Heart left ventricle (tissue), 16 donors: Measurements from ENCODE around the gene ATP11B. TPM values are rescaled to one million over a fixed set of nuclear protein-coding genes. Genes with fewer than 3 reads are reported as not detected.

Experiments
- ATAC-seq, 4 donors: fragments of 200-7000 bp; cut with Tn5 transposase; one replicate each; pipeline ENCODE4 v1.9.1; 2020 to 2022; ENCODE audit warnings: moderate library complexity in 4 of 4, mild to moderate bottlenecking in 3 of 4, moderate number of reproducible peaks in 1 of 4
- DNase-seq, 5 donors: peaks; one replicate each; pipeline ENCODE4 v3.0.0-alpha.2; 2020
- H3K27ac ChIP-seq, 12 donors: fragments of 200-600 bp; sonication (generic) in 4 of 12; one replicate each; pipeline versions ENCODE4 v1.5.0 to v1.8.0; 2016 to 2022; ENCODE audit warnings: mild to moderate bottlenecking in 2 of 12
- H3K27me3 ChIP-seq, 9 donors: fragments of 200-600 bp; sonication (generic) in 2 of 9; one replicate each; pipeline versions ENCODE4 v1.5.1 to v1.8.0; 2016 to 2022; ENCODE audit warnings: mild to moderate bottlenecking in 3 of 9
- H3K36me3 ChIP-seq, 9 donors: fragments of 200-600 bp; sonication (generic) in 2 of 9; one replicate each; pipeline versions ENCODE4 v1.5.0 to v1.8.0; 2018 to 2022; ENCODE audit warnings: mild to moderate bottlenecking in 2 of 9
- H3K4me1 ChIP-seq, 12 donors: fragments of 200-600 bp; sonication (generic) in 4 of 12; one replicate each; pipeline versions ENCODE4 v1.5.0 to v1.8.0; 2016 to 2022; ENCODE audit warnings: mild to moderate bottlenecking in 3 of 12
- H3K4me3 ChIP-seq, 12 donors: fragments of 200-600 bp; sonication (generic) in 4 of 12; one replicate each; pipeline versions ENCODE4 v1.5.0 to v1.8.0; 2017 to 2022; ENCODE audit warnings: mild to moderate bottlenecking in 9 of 12, moderate library complexity in 4 of 12
- H3K9me3 ChIP-seq, 12 donors: fragments of 200-600 bp; sonication (generic) in 4 of 12; one replicate each; pipeline versions ENCODE4 v1.5.0 to v1.8.0; 2016 to 2022; ENCODE audit warnings: mild to moderate bottlenecking in 1 of 12
- CTCF ChIP-seq, 12 donors: fragments of 200-600 bp; sonication (generic) in 4 of 12; IDR thresholded peaks; one replicate each; pipeline versions ENCODE4 v1.5.0 to v1.8.0; 2018 to 2022; ENCODE audit warnings: antibody characterized with exemption in 12 of 12, mild to moderate bottlenecking in 5 of 12
- POLR2A ChIP-seq, 2 donors: fragments of 450-650 bp; IDR thresholded peaks; one replicate each; pipeline ENCODE4 v1.6.1; 2017; ENCODE audit warnings: antibody characterized with exemption in 2 of 2, mild to moderate bottlenecking in 2 of 2, moderate library complexity in 2 of 2
- WGBS, 4 donors: extraction: QIAGEN DNeasy Blood & Tissue Kit in 2 of 4; methylation state at CpG; one replicate each; pipeline versions ENCODE4 v1.1.5 to v1.1.7; 2013 to 2018; 5-methylcytosine and 5-hydroxymethylcytosine counted together
- intact Hi-C, 10 donors: fragments of 100-400 bp; cut with DNase I; formaldehyde crosslinking; loops; one replicate each; pipeline versions ENCODE4 v1.11.1 to v1.14.2; 2022
- polyA plus RNA-seq, 2 donors: library from polyadenylated mRNA; stranded (reverse); fragments of 200-250 nt; gene quantifications; one replicate each; pipeline ENCODE4 v1.2.3, GENCODE V29; 2013
- total RNA-seq, 9 donors: library from RNA; depleted of rRNA in 2 of 9; stranded (reverse); fragments of >200 nt in 2 of 9; fragmentation: NEBNext Ultra II Directional in 3 of 9; extraction: Animal tissue kit (Norgen Biotek cat#: 25700) in 3 of 9; gene quantifications; one replicate each; pipeline versions ENCODE4 v1.1.0 to v1.2.4, GENCODE V29; 2016 to 2023
- donor health status: ischemic (EF 13 %, LVEDD 7.1; RV severe dilation, severe dysfunction).
- donor health status: healthy with polysubstance abuse.
- donor health status: DM: no; HTN: yes; CAD: no.
- donor health status: DM: no; HTN: no; CAD: no.
- donor health status: ischemic (EF 25% LVEDD 6.9; RV normal size, moderate dysfunction).
- donor health status: ischemic (EF 25% LVEDD 5.7; RV mildly dilated, moderate dysfunction).
- donor health status: healthy.
- donor health status: DM: yes; HTN: yes; CAD: no.
- donor health status: ischemic (EF 35%, LVEDD 5.7; RV mildly dilated, moderate dysfunction).
- donor health status: nonischemic (EF 11% LVEDD 7.7; RV severe dilation, severe dysfunction).
- donor health status: DM: yes; HTN: yes; CAD: no.
- donor health status: PGD.
- donor health status: ischemic (EF 29% LVEDD 5.4; RV normal size, mild dysfunction).
- donor health status: nonischemic (EF 23%, LVEDD 6.1; RV moderate dilation, normal function).

The ATP11B gene
- total and polyA plus RNA-seq, 11 donors = 4.9 to 45.6 (median 30.9) TPM

GRCh38 chr3:182940266-182940808, 147.0 kb downstream of the ATP11B start:
- Histone ChIP-seq H3K4me3 (no peak overlapping the region), H3K27me3 (no peaks in the 10 kb centered on the region), H3K9me3 (no peaks in the 10 kb centered on the region), H3K4me1 (peaks cover 0 to 14% (median 0%) of the 10 kb centered on the region in 12 donors), H3K27ac (no peak overlapping the region), H3K36me3 (peaks cover 0 to 30% (median 18%) of the 10 kb centered on the region in 9 donors)
- TF ChIP-seq POLR2A (IDR thresholded peaks at IDR 0.05) (no peak), CTCF (IDR thresholded peaks at IDR 0.05) (no peak)
- DNase-seq (no peak), ATAC-seq (no peak)
- WGBS, 4 donors = 88 to 92% (median 89%) methylated on average over 4 of the region's 4 CpGs
- intact Hi-C loops = no loop called here

DNA sequence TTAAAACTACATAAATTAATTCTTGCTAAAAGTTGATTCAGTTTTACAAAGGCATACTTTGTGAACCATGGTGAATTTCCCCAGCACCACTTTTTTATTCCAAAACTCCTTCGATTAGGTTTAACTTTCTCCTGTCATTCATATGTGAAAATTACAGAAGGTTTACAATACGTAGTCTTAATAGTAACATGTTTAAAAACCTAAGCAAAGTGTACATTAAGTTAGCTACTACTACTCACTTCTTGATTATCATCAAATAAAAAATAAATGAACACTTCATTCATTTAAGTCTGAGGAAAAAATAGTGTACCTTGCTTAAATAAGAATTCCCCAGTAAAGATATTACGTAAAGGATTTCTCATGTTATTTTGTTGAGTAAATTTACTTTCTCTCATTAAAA, 148.4 kb downstream of the ATP11B start:
- ATAC-seq (no peak), DNase-seq (no peak)
- no peak overlapping the region for H3K27ac ChIP-seq
- H3K9me3 ChIP-seq = no peaks in the 10 kb centered on the region
- 97 to 99% (median 98%) methylated on average over 3 of the region's 3 CpGs for WGBS, 4 donors
- H3K4me3 ChIP-seq = no peak overlapping the region
- intact Hi-C loops = no loop called here
- H3K36me3 ChIP-seq = peaks cover 0 to 44% (median 32%) of the 10 kb centered on the region in 9 donors
- peaks cover 0 to 13% (median 0%) of the 10 kb centered on the region in 12 donors for H3K4me1 ChIP-seq
- TF ChIP-seq CTCF (IDR thresholded peaks at IDR 0.05) (no peak), POLR2A (IDR thresholded peaks at IDR 0.05) (no peak)
- no peaks in the 10 kb centered on the region for H3K27me3 ChIP-seq

- ATAC-seq (no peak), DNase-seq (no peak)
- no peaks in the 10 kb centered on the region for H3K4me1 ChIP-seq
- no peak overlapping the region for H3K4me3 ChIP-seq
- intact Hi-C loops = no loop called here
- TF ChIP-seq POLR2A (IDR thresholded peaks at IDR 0.05) = no peak
- peak in 1 of 12 donors; percentile 2 for TF ChIP-seq CTCF (IDR thresholded peaks at IDR 0.05)
- no peaks in the 10 kb centered on the region for H3K27me3 ChIP-seq
- H3K9me3 ChIP-seq = no peaks in the 10 kb centered on the region
- peaks cover 0 to 63% (median 36%) of the 10 kb centered on the region in 9 donors for H3K36me3 ChIP-seq
- no peak overlapping the region for H3K27ac ChIP-seq
These were observed 154.6 kb downstream of the ATP11B start for GRCh38 chr3:182947888-182948287.

DNA sequence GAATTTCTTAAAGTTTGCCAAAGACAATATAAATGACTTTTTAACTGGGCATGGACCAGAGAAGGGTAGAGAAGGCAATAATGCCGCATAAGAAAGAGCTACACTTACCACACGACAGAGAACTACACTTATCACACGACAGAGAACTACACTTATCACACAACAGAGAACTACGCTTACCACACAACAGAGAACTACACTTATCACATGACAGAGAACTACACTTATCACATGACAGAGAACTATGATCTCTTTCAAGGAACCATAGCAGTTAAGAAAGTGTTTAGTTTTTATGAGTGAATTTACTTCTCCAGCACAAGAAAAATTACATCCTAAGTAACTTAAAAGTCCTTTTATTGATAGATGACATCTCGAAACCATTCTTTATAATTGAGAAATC, 155.0 kb downstream of the ATP11B start:
- 73 to 83% (median 79%) methylated on average over 5 of the region's 5 CpGs for WGBS, 4 donors

More for the DNA sequence above, 155.0 kb downstream of the ATP11B start:
- Histone ChIP-seq H3K27ac (no peak overlapping the region), H3K4me1 (no peaks in the 10 kb centered on the region), H3K4me3 (no peak overlapping the region), H3K9me3 (no peaks in the 10 kb centered on the region), H3K27me3 (no peaks in the 10 kb centered on the region), H3K36me3 (peaks cover 0 to 67% (median 41%) of the 10 kb centered on the region in 9 donors)
- ATAC-seq (no peak), DNase-seq (no peak)
- intact Hi-C loops = no loop called here
- no peak for TF ChIP-seq POLR2A (IDR thresholded peaks at IDR 0.05)
- TF ChIP-seq CTCF (IDR thresholded peaks at IDR 0.05) = no peak
